Measurements from ENCODE around the gene IKBKE.

The IKBKE gene

GRCh38 chr1:206505702-206506355 is 35.6 kb downstream of the IKBKE start:
- peak; percentile 32 for DNase-seq (ENCODE audit: low read depth)
- peak; percentile 36 for TF ChIP-seq CTCF (IDR thresholded peaks at IDR 0.05; ENCODE audit: insufficient read depth, low read depth, low read length, missing control alignments)

GRCh38 chr1:206506405-206507283 is 36.4 kb downstream of the IKBKE start:
- peak; percentile 46 for DNase-seq (ENCODE audit: low read depth)
- no peak for TF ChIP-seq CTCF (IDR thresholded peaks at IDR 0.05; ENCODE audit: insufficient read depth, low read depth, low read length, missing control alignments)
- peak overlapping the region; percentile 84 for H3K4me3 ChIP-seq (ENCODE audit: low read depth, low read length)

More at GRCh38 chr1:206505702-206506355, 35.6 kb downstream of the IKBKE start:
- H3K4me3 ChIP-seq (ENCODE audit: low read depth, low read length) = peak overlapping the region; percentile 84; the same call in 1 of the 2 replicates

- peak within 1 kb of the TSS; percentile 84 for H3K4me3 ChIP-seq (ENCODE audit: low read depth, low read length)
- no peak for TF ChIP-seq CTCF (IDR thresholded peaks at IDR 0.05; ENCODE audit: insufficient read depth, low read depth, low read length, missing control alignments)
- peak; percentile 88 for DNase-seq (ENCODE audit: low read depth)
These were observed 37.2 kb downstream of the IKBKE start, which contains the start of gene RASSF5 for GRCh38 chr1:206507284-206508129. TSS of gene RASSF5 (plus strand) at chr1:206507531. CDS start at chr1:206507603, 72 bp downstream.

- DNase-seq (ENCODE audit: low read depth) = no peak
- H3K4me3 ChIP-seq (ENCODE audit: low read depth, low read length) = peak overlapping the region; percentile 84
These were observed 38.0 kb downstream of the IKBKE start for GRCh38 chr1:206508130-206508889.

GRCh38 chr1:206508956-206509355 is 38.7 kb downstream of the IKBKE start:
- DNase-seq (ENCODE audit: low read depth) = no peak
- H3K4me3 ChIP-seq (ENCODE audit: low read depth, low read length) = no peak overlapping the region
- TF ChIP-seq CTCF (IDR thresholded peaks at IDR 0.05; ENCODE audit: insufficient read depth, low read depth, low read length, missing control alignments) = no peak

More at GRCh38 chr1:206508130-206508889, 38.0 kb downstream of the IKBKE start:
- no peak for TF ChIP-seq CTCF (IDR thresholded peaks at IDR 0.05; ENCODE audit: insufficient read depth, low read depth, low read length, missing control alignments)

All from GM12865 (cell line).